SU-DHL-6 (cell line): ENCODE results near the gene ALDH1A1.
"Not testable (repeated sequence)": the region's sequence is repeated elsewhere in the genome, so short reads cannot be mapped to it uniquely, and the experiment has no call there.

ENCODE experiments used
- H2AFZ ChIP-seq: fragments of 200-600 bp; sonication (generic); 2 replicates; pipeline ENCODE4 v1.6.1; 2014; ENCODE audit warnings: low read depth, mild to moderate bottlenecking, moderate library complexity, mixed read lengths, antibody characterized with exemption, low read length; ENCODE audit not compliant: severe bottlenecking
- H3F3A ChIP-seq: fragments of 200-600 bp; shearing (Covaris generic); 2 replicates; pipeline ENCODE4 v1.6.0; 2016; ENCODE audit warnings: antibody characterized with exemption, mild to moderate bottlenecking; ENCODE audit not compliant: insufficient read depth
- H3K27ac ChIP-seq: fragments of 200-600 bp; sonication (generic); 2 replicates; pipeline ENCODE4 v1.5.1; 2016; ENCODE audit warnings: low read depth, mild to moderate bottlenecking, low read length, moderate library complexity, mixed read lengths
- H3K27me3 ChIP-seq: fragments of 200-600 bp; sonication (generic), shearing (Covaris generic); 2 replicates; pipeline ENCODE4 v1.6.0; 2014; ENCODE audit warnings: mild to moderate bottlenecking, low read length
- H3K36me3 ChIP-seq: fragments of 200-600 bp; sonication (generic); 2 replicates; pipeline ENCODE4 v1.6.1; 2014; ENCODE audit warnings: mild to moderate bottlenecking, low read length, mixed read lengths
- H3K4me2 ChIP-seq: fragments of 300-600, 200-600 bp; shearing (Covaris generic), sonication (generic); 2 replicates; pipeline ENCODE4 v1.6.0; 2014; ENCODE audit warnings: low read length, low read depth, mild to moderate bottlenecking; ENCODE audit not compliant: poor library complexity, severe bottlenecking
- H3K4me3 ChIP-seq: fragments of 200-600 bp; sonication (generic); 2 replicates; pipeline ENCODE4 v1.5.1; 2014; ENCODE audit warnings: antibody characterized with exemption, low read length, mild to moderate bottlenecking, mixed read lengths; ENCODE audit not compliant: insufficient read depth, poor library complexity, severe bottlenecking
- H3K79me2 ChIP-seq: fragments of 200-600 bp; sonication (generic); 2 replicates; pipeline ENCODE4 v1.6.1; 2014; ENCODE audit warnings: mild to moderate bottlenecking, low read length, moderate library complexity; ENCODE audit not compliant: insufficient read depth
- H3K9ac ChIP-seq: fragments of 200-600 bp; sonication (generic); 2 replicates; pipeline ENCODE4 v1.7.0; 2014; ENCODE audit warnings: mild to moderate bottlenecking, low read length
- H3K9me2 ChIP-seq: fragments of 200-600 bp; sonication (generic); replicated peaks from 2 replicates; pipeline ENCODE4 v1.6.1; 2014; ENCODE audit warnings: low read length; ENCODE audit not compliant: insufficient read depth
- H3K9me3 ChIP-seq: fragments of 200-600 bp; sonication (generic); 2 replicates; pipeline ENCODE4 v1.6.1; 2014; ENCODE audit warnings: low read length, mixed read lengths; ENCODE audit not compliant: insufficient read depth
- H4K20me1 ChIP-seq: fragments of 200-600 bp; sonication (generic); 2 replicates; pipeline ENCODE4 v1.6.1; 2014; ENCODE audit warnings: low read depth, mild to moderate bottlenecking, antibody characterized with exemption, low read length, moderate library complexity, mixed read lengths
- CTCF ChIP-seq: fragments of 200-600 bp; sonication (generic); IDR thresholded peaks from one replicate; pipeline ENCODE4 v1.5.1; 2017; ENCODE audit warnings: antibody characterized with exemption, mild to moderate bottlenecking, low read length, moderate library complexity; ENCODE audit not compliant: insufficient read depth, poor library complexity, severe bottlenecking
- EZH2phosphoT487 ChIP-seq: fragments of 200-600 bp; sonication (generic), shearing (Covaris generic); conservative IDR thresholded peaks from 2 replicates; pipeline ENCODE4 v1.6.1; 2018; ENCODE audit warnings: mild to moderate bottlenecking, antibody characterized with exemption, low read length, moderate library complexity, mixed read lengths

Gene ALDH1A1

GRCh38 chr9:72943844-72944462 is 8.9 kb downstream of the ALDH1A1 start:
- no peaks in the 10 kb centered on the region for H3F3A ChIP-seq
- H4K20me1 ChIP-seq = no peaks in the 10 kb centered on the region
- H3K9me2 ChIP-seq = no peaks in the 10 kb centered on the region
- H3K4me3 ChIP-seq = no peak overlapping the region
- H3K9ac ChIP-seq = no peak overlapping the region
- no peak overlapping the region for H3K4me2 ChIP-seq
- no peaks in the 10 kb centered on the region for H3K9me3 ChIP-seq
- H3K36me3 ChIP-seq = no peaks in the 10 kb centered on the region
- no peak overlapping the region for H2AFZ ChIP-seq
- no peak overlapping the region for H3K27ac ChIP-seq
- TF ChIP-seq EZH2phosphoT487 (no peak), CTCF (no peak)
- H3K79me2 ChIP-seq = no peaks in the 10 kb centered on the region
- no peaks in the 10 kb centered on the region for H3K27me3 ChIP-seq

GRCh38 chr9:72942451-72942850 is 10.4 kb downstream of the ALDH1A1 start:
- Histone ChIP-seq H3K4me3 (no peak overlapping the region), H2AFZ (no peak overlapping the region), H3K9me3 (no peaks in the 10 kb centered on the region), H3K79me2 (no peaks in the 10 kb centered on the region), H3K9me2 (no peaks in the 10 kb centered on the region), H3K9ac (no peak overlapping the region), H3K27ac (no peak overlapping the region), H4K20me1 (no peaks in the 10 kb centered on the region), H3K4me2 (no peak overlapping the region), H3K36me3 (no peaks in the 10 kb centered on the region), H3K27me3 (no peaks in the 10 kb centered on the region), H3F3A (no peaks in the 10 kb centered on the region)
- TF ChIP-seq CTCF (no peak), EZH2phosphoT487 (no peak)

- H3K4me3 ChIP-seq, H3K27ac ChIP-seq, H4K20me1 ChIP-seq, H3F3A ChIP-seq, H3K4me2 ChIP-seq, H3K79me2 ChIP-seq, H2AFZ ChIP-seq, H3K27me3 ChIP-seq, H3K9ac ChIP-seq, H3K9me2 ChIP-seq, H3K9me3 ChIP-seq, H3K36me3 ChIP-seq: not testable (repeated sequence)
These were observed 13.3 kb downstream of the ALDH1A1 start for GRCh38 chr9:72939581-72939980.

- Histone ChIP-seq H3K9me3 (no peaks in the 10 kb centered on the region), H3K27me3 (no peaks in the 10 kb centered on the region), H2AFZ (no peak overlapping the region), H3K4me2 (no peak overlapping the region), H4K20me1 (no peaks in the 10 kb centered on the region), H3F3A (no peaks in the 10 kb centered on the region), H3K79me2 (no peaks in the 10 kb centered on the region), H3K9ac (no peak overlapping the region), H3K27ac (no peak overlapping the region), H3K9me2 (no peaks in the 10 kb centered on the region), H3K36me3 (no peaks in the 10 kb centered on the region), H3K4me3 (no peak overlapping the region)
- TF ChIP-seq CTCF (no peak), EZH2phosphoT487 (no peak)
These were observed 15.3 kb downstream of the ALDH1A1 start for GRCh38 chr9:72937545-72937944.
